H1 (cell line): ENCODE results near the gene PPP2R1A.

Experiments used
- CBX5 ChIP-seq: fragments of 300-800, 300-1000 bp; sonication (generic); IDR thresholded peaks from 2 replicates; pipeline ENCODE4 v1.7.1; 2016; ENCODE audit warnings: antibody characterized with exemption, low read length, low read depth
- CREB1 ChIP-seq: IDR thresholded peaks from 2 replicates; pipeline ENCODE4 v1.6.1; 2012; ENCODE audit warnings: inconsistent platforms
- CTCF ChIP-seq, 3 experiments: IDR thresholded peaks; 1 replicate in 2 of 3; 2 replicates in 1 of 3; pipeline versions ENCODE4 v1.5.1 to v1.6.1; 2011; ENCODE audit warnings: low read length in 3 of 3, mild to moderate bottlenecking in 3 of 3, inconsistent platforms in 2 of 3, low read depth in 1 of 3, moderate library complexity in 1 of 3; ENCODE audit not compliant: insufficient read depth in 1 of 3; ENCODE audit errors: control extremely low read depth in 1 of 3
- EZH2 ChIP-seq: fragments of 200-600 bp; sonication (generic); IDR thresholded peaks from 2 replicates; pipeline ENCODE4 v1.7.1; 2012; ENCODE audit warnings: low read depth, mild to moderate bottlenecking, moderate library complexity, low read length, inconsistent platforms; ENCODE audit not compliant: severe bottlenecking
- GABPA ChIP-seq: IDR thresholded peaks from 2 replicates; pipeline ENCODE4 v1.6.1; 2011; ENCODE audit warnings: mild to moderate bottlenecking, low read length, moderate library complexity, borderline replicate concordance; ENCODE audit not compliant: insufficient read depth
- POLR2A ChIP-seq, 2 experiments: IDR thresholded peaks; 1 replicate in 1 of 2; 2 replicates in 1 of 2; pipeline ENCODE4 v1.6.1; 2011; ENCODE audit warnings: low read depth in 2 of 2, low read length in 2 of 2, mild to moderate bottlenecking in 2 of 2; ENCODE audit errors: control extremely low read depth in 1 of 2
- POLR2AphosphoS5 ChIP-seq: IDR thresholded peaks from 2 replicates; pipeline ENCODE4 v1.6.1; 2011; ENCODE audit warnings: low read depth, low read length
- SAP30 ChIP-seq: fragments of 300-600 bp; sonication (generic); IDR thresholded peaks from 2 replicates; pipeline ENCODE4 v1.7.1; 2012; ENCODE audit warnings: low read length, moderate library complexity, mild to moderate bottlenecking, inconsistent platforms; ENCODE audit not compliant: insufficient read depth, insufficient replicate concordance
- SP1 ChIP-seq: IDR thresholded peaks from 2 replicates; pipeline ENCODE4 v1.6.1; 2011; ENCODE audit warnings: low read depth, low read length
- TAF7 ChIP-seq: optimal IDR thresholded peaks from 2 replicates; pipeline ENCODE3; 2011; ENCODE audit warnings: low read depth, mild to moderate bottlenecking, inconsistent platforms, low read length, moderate library complexity, borderline replicate concordance
- TEAD4 ChIP-seq: IDR thresholded peaks from 2 replicates; pipeline ENCODE4 v1.6.1; 2012; ENCODE audit warnings: low read depth, low read length, inconsistent platforms, mixed read lengths

DNA sequence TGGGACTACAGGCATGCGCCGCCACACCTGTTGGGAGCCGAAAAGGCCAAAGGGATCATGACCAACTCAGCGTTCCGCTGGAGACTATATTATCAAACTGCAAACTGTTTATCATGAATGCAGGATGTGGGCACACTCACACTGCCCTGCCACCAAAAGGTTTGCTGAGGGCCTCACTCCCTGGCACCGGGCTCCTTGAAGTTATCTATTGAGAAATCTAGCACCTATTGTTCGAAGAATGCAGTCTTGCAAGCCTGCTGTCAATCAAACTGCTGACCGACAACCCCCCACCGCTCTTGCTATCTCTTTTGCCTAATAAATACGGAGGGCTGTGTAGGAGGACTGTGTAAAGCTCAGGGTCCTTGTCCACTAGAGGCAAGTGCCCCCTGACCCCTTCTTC, 13.3 kb upstream of the PPP2R1A start:
- TF ChIP-seq CBX5 (no peak), CTCF (IDR thresholded peaks at IDR 0.05; ENCODE audit: control extremely low read depth in 1 of 3, insufficient read depth in 1 of 3, low read depth in 1 of 3, low read length in 3 of 3) (no peak), EZH2 (no peak), POLR2AphosphoS5 (no peak), TEAD4 (0 out of 2 replicates have a peak, but pooled peaks have one; percentile 32), GABPA (no peak), POLR2A (IDR thresholded peaks at IDR 0.05; ENCODE audit: control extremely low read depth in 1 of 2, low read depth in 2 of 2, low read length in 2 of 2) (no peak), SAP30 (no peak), CREB1 (no peak), TAF7 (no peak), SP1 (no peak)
